CD4-positive, alpha-beta T cell (primary cell): ENCODE results near the gene GLB1L. TPM values are rescaled to one million over a fixed set of nuclear protein-coding genes. Genes with fewer than 3 reads are reported as not detected.

ENCODE experiments used
- ATAC-seq: fragments of 200-7000 bp; cut with Tn5 transposase; one replicate; pipeline ENCODE4 v1.10.0; 2022; ENCODE audit warnings: mild to moderate bottlenecking; ENCODE audit not compliant: poor library complexity
- CTCF ChIA-PET: fragments of 350-600 bp; sonication (Branson Sonifier 250); formaldehyde crosslinking; loops from one replicate; lab custom pipeline; 2021; ENCODE audit warnings: antibody characterized with exemption, inconsistent platforms; lab: Charles Lee
- POLR2A ChIA-PET: fragments of 350-600 bp; sonication (Branson Sonifier 250); formaldehyde crosslinking; loops from one replicate; lab custom pipeline; 2021; ENCODE audit warnings: antibody characterized with exemption, inconsistent platforms; lab: Charles Lee
- DNase-seq, 14 experiments: peaks; one replicate each; pipeline ENCODE4 v3.0.0-alpha.2; 2013 to 2020; ENCODE audit warnings: mixed read lengths in 2 of 14
- H3K27ac ChIP-seq, 2 donors: one replicate each; pipeline versions ENCODE4 v1.5.1 to v1.7.0; 2013; ENCODE audit warnings: low read length in 2 of 2, low read depth in 1 of 2, mild to moderate bottlenecking in 1 of 2
- H3K27me3 ChIP-seq, 2 experiments: 1 replicate in 1 of 2; 2 replicates in 1 of 2; pipeline versions ENCODE4 v1.6.1 to v1.7.0; 2013; ENCODE audit warnings: low read length in 2 of 2, control low read depth in 1 of 2, mild to moderate bottlenecking in 1 of 2, moderate library complexity in 1 of 2; ENCODE audit not compliant: insufficient read depth in 2 of 2, control insufficient read depth in 1 of 2
- H3K36me3 ChIP-seq: one replicate; pipeline ENCODE4 v1.6.1; 2013; ENCODE audit warnings: low read length, control low read depth; ENCODE audit not compliant: insufficient read depth
- H3K4me1 ChIP-seq: one replicate; pipeline ENCODE4 v1.6.1; 2013; ENCODE audit warnings: low read length, control low read depth; ENCODE audit not compliant: insufficient read depth
- H3K4me3 ChIP-seq: one replicate; pipeline ENCODE4 v1.5.1; 2013; ENCODE audit warnings: mild to moderate bottlenecking, low read length, moderate library complexity
- H3K9me3 ChIP-seq, 2 experiments: 1 replicate in 1 of 2; 2 replicates in 1 of 2; pipeline versions ENCODE4 v1.6.1 to v1.7.0; 2013; ENCODE audit warnings: low read length in 2 of 2, mild to moderate bottlenecking in 2 of 2, control low read depth in 1 of 2, moderate library complexity in 1 of 2; ENCODE audit not compliant: control insufficient read depth in 1 of 2, insufficient read depth in 1 of 2
- H3K27ac Mint-ChIP-seq: one replicate; pipeline ENCODE4 v1.8.0; 2020; ENCODE audit warnings: mixed read lengths
- H3K27me3 Mint-ChIP-seq: one replicate; pipeline ENCODE4 v1.8.0; 2021; ENCODE audit warnings: mixed read lengths
- H3K36me3 Mint-ChIP-seq: one replicate; pipeline ENCODE4 v1.8.0; 2021; ENCODE audit warnings: low read depth, mixed read lengths
- H3K4me1 Mint-ChIP-seq: one replicate; pipeline ENCODE4 v1.8.0; 2021; ENCODE audit warnings: low read depth, mixed read lengths
- H3K4me3 Mint-ChIP-seq: one replicate; pipeline ENCODE4 v1.8.0; 2020; ENCODE audit warnings: mild to moderate bottlenecking, mixed read lengths
- H3K9me3 Mint-ChIP-seq: one replicate; pipeline ENCODE4 v1.8.0; 2020; ENCODE audit warnings: mixed read lengths
- CTCF ChIP-seq: fragments of 200-600 bp; IDR thresholded peaks from one replicate; pipeline ENCODE4 v1.8.0; 2022; ENCODE audit warnings: antibody characterized with exemption, mild to moderate bottlenecking
- intact Hi-C, 2 experiments: fragments of 100-400 bp; cut with DNase I in 1 of 2; cut with micrococcal nuclease in 1 of 2; formaldehyde crosslinking; loops; one replicate each; pipeline versions ENCODE4 v1.15.1 to v1.9.0; 2023 to 2025; cut with DNase I, micrococcal nuclease
- polyA plus RNA-seq, 2 donors: library from polyadenylated mRNA; unstranded; fragments of 120-200 nt; gene quantifications; one replicate each; pipeline ENCODE4 v1.2.1, GENCODE V29; 2013
- total RNA-seq, 174 experiments: library from RNA in 2 of 174; stranded (reverse) in 2 of 174; gene quantifications; one replicate each; pipeline ENCODE4 v1.2.3 and lab custom pipeline; 2021 to 2026

The GLB1L gene
- total RNA-seq (1 to 10 TPM; 2.4 to 3.0 TPM), total RNA-seq (lab: John Stamatoyannopoulos, UW) (0.34 to 4.3 (median 1.4) reads per million in 172 experiments)
- polyA plus RNA-seq (2013, experiment 1 of 2): 1.5 TPM
- polyA plus RNA-seq (2013, experiment 2 of 2): 2.0 TPM

- peak within 1 kb of the TSS; percentile 96 for H3K27ac Mint-ChIP-seq
- peak within 1 kb of the TSS; percentile 88 for H3K4me3 Mint-ChIP-seq
- Histone ChIP-seq H3K27me3 (no peaks in the 10 kb centered on the region), H3K27ac (peak within 1 kb of the TSS; percentile 95 to 98), H3K36me3 (peaks cover 27% of the 10 kb centered on the region), H3K4me3 (peak within 1 kb of the TSS; percentile 99), H3K9me3 (no peaks in the 10 kb centered on the region), H3K4me1 (peaks cover 62% of the 10 kb centered on the region)
- TF ChIP-seq CTCF: no peak
- ATAC-seq (peak; percentile 44), DNase-seq (peak; percentile 73 to 93 (median 84))
- ChIA-PET CTCF (interaction anchor here (1.0 to 2.3 kb wide), 5 partner anchors 15 to 143 kb away, joined by 3 to 26 read pairs (median 4); no protein-coding TSS in a partner anchor), POLR2A (interaction anchor here (0.7 to 7.3 kb wide), 17 partner anchors 9 to 959 kb away, joined by 3 to 181 read pairs (median 5); partner anchors contain the start of genes ANKZF1, ATG9A, CNPPD1 and DNAJB2)
- H3K27me3 Mint-ChIP-seq: no peaks in the 10 kb centered on the region
- no peaks in the 10 kb centered on the region for H3K9me3 Mint-ChIP-seq
- peaks cover 74% of the 10 kb centered on the region for H3K4me1 Mint-ChIP-seq
- peaks cover 35% of the 10 kb centered on the region for H3K36me3 Mint-ChIP-seq
- intact Hi-C loops: loop anchor here in 1 of 2 experiments (1.0 to 5.0 kb wide), 3 partner anchors 8 to 68 kb away; partner anchors contain the start of genes ANKZF1, ATG9A, CNPPD1 and RETREG2
Measured at GRCh38 chr2:219245148-219245898, at the start of gene GLB1L, which contains the start of gene STK16. TSS of gene GLB1L (minus strand) at chr2:219245444. CDS start at chr2:219243573, 1,871 bp downstream. TSS of gene STK16 (plus strand) at chr2:219245479. CDS start at chr2:219246000, 521 bp downstream.

- peak; percentile 99 for TF ChIP-seq CTCF
- intact Hi-C loops: loop anchor here (1.0 to 10.0 kb wide), 8 partner anchors 15 to 250 kb away; partner anchors contain the start of genes ANKZF1 (in 1 of the 2), ATG9A (in 1 of the 2), CHPF (in 1 of the 2) and CNPPD1 (in 1 of the 2)
- peaks cover 7% of the 10 kb centered on the region for H3K27me3 Mint-ChIP-seq
- Histone ChIP-seq H3K9me3 (peaks cover 0 to 3% of the 10 kb centered on the region in 2 experiments), H3K27ac (no peak overlapping the region), H3K4me3 (peak overlapping the region; percentile 55), H3K27me3 (peaks cover 0 to 3% of the 10 kb centered on the region in 2 experiments), H3K36me3 (no peaks in the 10 kb centered on the region), H3K4me1 (peaks cover 33% of the 10 kb centered on the region)
- peaks cover 32% of the 10 kb centered on the region for H3K4me1 Mint-ChIP-seq
- ChIA-PET CTCF (interaction anchor here (0.7 to 2.6 kb wide), 42 partner anchors 13 to 414 kb away, joined by 3 to 190 read pairs (median 6); partner anchors contain the start of genes ABCB6, ANKZF1, ATG9A and CNPPD1), POLR2A (interaction anchor here (0.6 to 3.3 kb wide), 18 partner anchors 8 to 237 kb away, joined by 3 to 55 read pairs (median 7); partner anchors contain the start of genes ABCB6, ANKZF1, ATG9A and CNPPD1)
- peak overlapping the region; percentile 67 for H3K4me3 Mint-ChIP-seq
- H3K36me3 Mint-ChIP-seq: no peaks in the 10 kb centered on the region
- peak overlapping the region; percentile 14 for H3K27ac Mint-ChIP-seq
- ATAC-seq: peak; percentile 94
- H3K9me3 Mint-ChIP-seq: no peaks in the 10 kb centered on the region
- DNase-seq: peak; percentile 78 to 96 (median 88)
Measured at GRCh38 chr2:219294356-219295351, 49.4 kb upstream of the GLB1L start.
